NCI-H82 treated with DMSO at 0.1 percent for 48 hours (cell line): Measurements from ENCODE around the gene GLTP.
"Not testable (repeated sequence)": the region's sequence is repeated elsewhere in the genome, so short reads cannot be mapped to it uniquely, and the experiment has no call there.

ENCODE experiments used
- DNase-seq: peaks from one replicate; lab custom pipeline; 2025; ENCODE audit not compliant: unreplicated experiment; lab: John Stamatoyannopoulos, UW

The GLTP gene

GRCh38 chr12:109880043-109880931 lies at the start of gene GLTP:
Gene GLTP (minus strand): TSS chr12:109880541. CDS start chr12:109880374, 167 bp downstream.
- DNase-seq = peak; percentile 46

- DNase-seq = not testable (repeated sequence)
Observed at GRCh38 chr12:109929326-109929725, 49.0 kb upstream of the GLTP start.

- no peak for DNase-seq
Observed at GRCh38 chr12:109928058-109928656, 47.8 kb upstream of the GLTP start.

- no peak for DNase-seq
Observed at GRCh38 chr12:109927622-109928021, 47.3 kb upstream of the GLTP start.

GRCh38 chr12:109926488-109927210 lies 46.3 kb upstream of the GLTP start:
- DNase-seq = no peak

GRCh38 chr12:109926016-109926415 lies 45.7 kb upstream of the GLTP start:
- DNase-seq = no peak

GRCh38 chr12:109925185-109925840 lies 45.0 kb upstream of the GLTP start:
- DNase-seq = no peak

GRCh38 chr12:109923481-109924245 lies 43.3 kb upstream of the GLTP start:
- no peak for DNase-seq

GRCh38 chr12:109923038-109923437 lies 42.7 kb upstream of the GLTP start:
- no peak for DNase-seq

- no peak for DNase-seq
Observed at GRCh38 chr12:109921982-109922381, 41.6 kb upstream of the GLTP start.

- no peak for DNase-seq
Observed at GRCh38 chr12:109920261-109920780, 40.0 kb upstream of the GLTP start.

GRCh38 chr12:109919456-109919855 lies 39.1 kb upstream of the GLTP start:
- no peak for DNase-seq

GRCh38 chr12:109916045-109916444 lies 35.7 kb upstream of the GLTP start:
- DNase-seq = no peak

GRCh38 chr12:109915171-109916040 lies 35.1 kb upstream of the GLTP start:
- DNase-seq = no peak

GRCh38 chr12:109914461-109914860 lies 34.1 kb upstream of the GLTP start:
- DNase-seq = no peak

GRCh38 chr12:109912855-109913321 lies 32.5 kb upstream of the GLTP start:
- no peak for DNase-seq

- DNase-seq = no peak
Observed at GRCh38 chr12:109910969-109911348, 30.6 kb upstream of the GLTP start.

- no peak for DNase-seq
Observed at GRCh38 chr12:109910254-109910968, 30.1 kb upstream of the GLTP start.

- DNase-seq = no peak
Observed at GRCh38 chr12:109905301-109905700, 25.0 kb upstream of the GLTP start.
